Natural killer cell (primary cell): ENCODE data around the gene ACTN2. TPM values are rescaled to one million over a fixed set of nuclear protein-coding genes. Genes with fewer than 3 reads are reported as not detected.
A peak's percentile ranks its signal among the peaks of the same experiment; 100 is the strongest.

Experiments
- ATAC-seq, 3 donors: fragments of 150-1000 bp in 2 of 3; fragments of 200-7000 bp in 1 of 3; cut with Tn5 transposase; 1 replicate in 1 of 3; 2 replicates in 2 of 3; pipeline ENCODE4 v1.10.0; 2021; ENCODE audit warnings: mild to moderate bottlenecking in 2 of 3, moderate library complexity in 2 of 3
- DNase-seq, 2 donors: peaks; one replicate each; pipeline versions ENCODE4 v3.0.0 to v3.0.0-alpha.2; 2013 to 2021; ENCODE audit warnings: mixed read lengths in 1 of 2
- H3K27ac ChIP-seq: one replicate; pipeline ENCODE4 v1.5.1; 2013; ENCODE audit warnings: mild to moderate bottlenecking, low read length
- H3K27me3 ChIP-seq: one replicate; pipeline ENCODE4 v1.6.1; 2013; ENCODE audit warnings: low read length; ENCODE audit not compliant: control insufficient read depth, insufficient read depth
- H3K36me3 ChIP-seq: one replicate; pipeline ENCODE4 v1.6.1; 2013; ENCODE audit warnings: low read length; ENCODE audit not compliant: control insufficient read depth, insufficient read depth
- H3K4me1 ChIP-seq: one replicate; pipeline ENCODE4 v1.6.1; 2013; ENCODE audit warnings: low read length; ENCODE audit not compliant: control insufficient read depth, insufficient read depth
- H3K4me3 ChIP-seq: one replicate; pipeline ENCODE4 v1.5.1; 2013; ENCODE audit warnings: low read length
- H3K9me3 ChIP-seq: one replicate; pipeline ENCODE4 v1.6.1; 2013; ENCODE audit warnings: low read length; ENCODE audit not compliant: control insufficient read depth, insufficient read depth
- H3K27ac Mint-ChIP-seq, 2 donors: one replicate each; pipeline ENCODE4 v1.8.0; 2022; ENCODE audit warnings: mild to moderate bottlenecking in 2 of 2, mixed read lengths in 2 of 2, moderate library complexity in 1 of 2
- H3K27me3 Mint-ChIP-seq, 2 donors: one replicate each; pipeline ENCODE4 v1.8.0; 2022; ENCODE audit warnings: low read depth in 2 of 2, mixed read lengths in 2 of 2
- H3K36me3 Mint-ChIP-seq: one replicate; pipeline ENCODE4 v1.8.0; 2022; ENCODE audit warnings: mixed read lengths
- H3K4me1 Mint-ChIP-seq, 2 donors: one replicate each; pipeline ENCODE4 v1.8.0; 2022; ENCODE audit warnings: mixed read lengths in 2 of 2
- H3K4me3 Mint-ChIP-seq: one replicate; pipeline ENCODE4 v1.8.0; 2022; ENCODE audit warnings: mild to moderate bottlenecking, moderate library complexity, mixed read lengths
- H3K9me3 Mint-ChIP-seq, 2 donors: one replicate each; pipeline ENCODE4 v1.8.0; 2022; ENCODE audit warnings: mixed read lengths in 2 of 2
- WGBS: methylation state at CpG from one replicate; pipeline ENCODE4 v1.1.7; 2013; ENCODE audit warnings: missing lambda C conversion rate; ENCODE audit not compliant: insufficient coverage; 5-methylcytosine and 5-hydroxymethylcytosine counted together
- intact Hi-C: fragments of 100-400 bp; cut with micrococcal nuclease; formaldehyde crosslinking; loops from one replicate; pipeline ENCODE4 v1.14.2; 2022
- total RNA-seq, 4 donors: library from RNA; stranded (reverse); fragments of 120-200 nt in 1 of 4; gene quantifications; one replicate each; pipeline versions ENCODE4 v1.2.3 to v1.2.4, GENCODE V29; 2013 to 2022
- TF ChIP-seq, protein P1 (sequence below): fragments of 200-600 bp; IDR thresholded peaks from one replicate; pipeline ENCODE4 v1.8.0; 2022; ENCODE audit warnings: antibody characterized with exemption

Gene ACTN2
- total RNA-seq, 3 donors from 2014 or later (not counting 1 experiment from before 2014, with no cell fraction given): not detected

DNA sequence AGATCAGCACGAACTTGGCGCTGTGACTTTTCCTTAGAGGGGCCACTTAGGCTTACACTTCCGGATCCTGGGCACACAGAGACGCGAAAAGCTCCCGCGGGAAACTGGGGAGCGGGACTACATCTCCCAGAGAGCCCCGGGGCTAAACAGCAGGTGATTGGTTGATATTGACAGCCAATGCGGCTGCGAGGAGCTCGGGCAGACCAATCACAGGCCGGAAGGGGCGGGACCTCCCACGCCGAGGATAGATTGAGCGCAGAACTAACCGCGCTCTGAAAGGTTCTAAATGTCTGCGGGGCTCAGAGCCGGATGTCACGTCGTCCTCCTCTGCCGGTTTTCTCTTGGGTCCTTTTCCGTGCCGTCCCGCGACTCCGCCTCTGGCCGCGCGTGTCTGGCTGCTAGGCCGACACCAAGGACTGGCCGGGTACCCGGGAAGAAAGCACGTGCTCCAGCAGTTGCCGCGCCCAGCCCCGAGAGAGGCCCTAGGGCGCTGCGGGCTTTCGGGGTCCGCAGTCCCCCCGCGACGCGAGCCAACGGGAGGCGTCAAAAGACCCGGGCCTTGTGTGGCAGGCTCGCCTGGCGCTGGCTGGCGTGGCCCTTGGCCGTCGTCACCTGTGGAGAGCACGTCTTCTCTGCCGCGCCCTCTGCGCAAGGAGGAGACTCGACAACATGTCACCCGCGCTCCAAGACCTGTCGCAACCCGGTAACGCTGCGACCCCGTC lies 108.9 kb downstream of the ACTN2 start, which contains the start of gene MTR:
Gene MTR (plus strand): TSS at position 258 of the 722 bp plus-strand sequence. CDS start 412 bp downstream, at position 670.
- Mint-ChIP-seq H3K27ac (peak within 1 kb of the TSS; percentile 95 to 98), H3K27me3 (peaks cover 8 to 20% of the 10 kb centered on the region in 2 donors), H3K4me1 (peaks cover 28 to 41% of the 10 kb centered on the region in 2 donors), H3K36me3 (no peaks in the 10 kb centered on the region), H3K9me3 (no peaks in the 10 kb centered on the region), H3K4me3 (peak within 1 kb of the TSS; percentile 98)
- ATAC-seq (peak; percentile 91 to 98 (median 93)), DNase-seq (peak; percentile 94 to 98)
- TF ChIP-seq, protein P1, sequence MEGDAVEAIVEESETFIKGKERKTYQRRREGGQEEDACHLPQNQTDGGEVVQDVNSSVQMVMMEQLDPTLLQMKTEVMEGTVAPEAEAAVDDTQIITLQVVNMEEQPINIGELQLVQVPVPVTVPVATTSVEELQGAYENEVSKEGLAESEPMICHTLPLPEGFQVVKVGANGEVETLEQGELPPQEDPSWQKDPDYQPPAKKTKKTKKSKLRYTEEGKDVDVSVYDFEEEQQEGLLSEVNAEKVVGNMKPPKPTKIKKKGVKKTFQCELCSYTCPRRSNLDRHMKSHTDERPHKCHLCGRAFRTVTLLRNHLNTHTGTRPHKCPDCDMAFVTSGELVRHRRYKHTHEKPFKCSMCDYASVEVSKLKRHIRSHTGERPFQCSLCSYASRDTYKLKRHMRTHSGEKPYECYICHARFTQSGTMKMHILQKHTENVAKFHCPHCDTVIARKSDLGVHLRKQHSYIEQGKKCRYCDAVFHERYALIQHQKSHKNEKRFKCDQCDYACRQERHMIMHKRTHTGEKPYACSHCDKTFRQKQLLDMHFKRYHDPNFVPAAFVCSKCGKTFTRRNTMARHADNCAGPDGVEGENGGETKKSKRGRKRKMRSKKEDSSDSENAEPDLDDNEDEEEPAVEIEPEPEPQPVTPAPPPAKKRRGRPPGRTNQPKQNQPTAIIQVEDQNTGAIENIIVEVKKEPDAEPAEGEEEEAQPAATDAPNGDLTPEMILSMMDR: no peak
- H3K27ac ChIP-seq: peak within 1 kb of the TSS; percentile 96
- intact Hi-C loops: loop anchor here (10.0 kb wide), 1 partner anchor 930 kb away; the partner anchor contains the start of gene LYST
- H3K4me3 ChIP-seq: peak within 1 kb of the TSS; percentile 96
- H3K36me3 ChIP-seq: no peaks in the 10 kb centered on the region
- no peaks in the 10 kb centered on the region for H3K27me3 ChIP-seq
- H3K9me3 ChIP-seq: no peaks in the 10 kb centered on the region
- under 1% methylated on average over 67 of the region's 67 CpGs for WGBS
- peaks cover 8% of the 10 kb centered on the region for H3K4me1 ChIP-seq

DNA sequence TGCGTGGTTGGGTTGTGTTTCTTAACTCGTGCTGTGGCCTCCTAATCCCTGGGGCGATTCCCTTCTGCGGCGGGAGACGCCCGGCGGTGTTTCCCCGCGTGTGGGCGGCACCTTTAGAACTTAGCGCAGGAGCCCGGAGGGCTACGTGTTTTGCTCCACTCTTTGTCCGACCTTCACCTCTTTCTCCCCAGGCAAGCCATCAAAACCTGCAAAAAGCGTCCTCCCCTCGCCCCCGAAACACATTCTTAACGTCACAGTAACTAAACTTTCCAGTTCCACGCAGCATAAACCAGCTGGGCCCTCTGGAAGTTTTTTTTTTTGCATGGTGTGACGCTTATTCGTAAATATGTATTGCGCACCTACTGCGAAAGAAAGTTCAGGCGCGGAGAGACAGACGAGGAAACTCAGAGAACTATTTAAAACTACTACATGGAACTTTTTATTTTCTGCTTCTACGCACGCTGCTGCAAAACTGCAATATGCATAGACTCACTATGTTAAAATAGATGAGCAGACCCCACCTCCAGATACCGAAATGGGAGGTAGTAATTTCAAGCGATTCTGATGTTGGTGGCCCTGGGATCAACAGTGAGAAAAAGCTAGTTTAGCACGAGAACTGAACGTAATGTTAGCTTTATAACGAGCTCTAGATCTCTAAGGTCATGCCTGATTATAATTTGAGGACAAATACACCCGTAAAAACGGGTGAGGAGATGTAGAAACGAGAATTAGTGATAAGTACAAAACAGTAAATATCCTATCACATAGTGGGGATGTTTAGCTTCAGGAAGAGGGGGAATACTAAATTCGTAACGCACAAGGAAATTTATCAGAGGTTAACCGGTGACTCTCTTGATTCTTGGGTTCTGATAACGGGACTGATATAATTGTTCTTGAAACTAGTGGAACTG lies 109.7 kb downstream of the ACTN2 start:
- no peaks in the 10 kb centered on the region for H3K36me3 Mint-ChIP-seq
- H3K27me3 ChIP-seq: no peaks in the 10 kb centered on the region
- peaks cover 28 to 41% of the 10 kb centered on the region in 2 donors for H3K4me1 Mint-ChIP-seq
- DNase-seq: peak; percentile 59 to 89
- peak overlapping the region; percentile 96 for H3K27ac ChIP-seq
- TF ChIP-seq, protein P1: no peak
- H3K9me3 Mint-ChIP-seq: no peaks in the 10 kb centered on the region
- H3K36me3 ChIP-seq: no peaks in the 10 kb centered on the region
- WGBS: 2% methylated on average over 35 of the region's 41 CpGs
- peaks cover 8% of the 10 kb centered on the region for H3K4me1 ChIP-seq
- peak overlapping the region; percentile 98 for H3K4me3 Mint-ChIP-seq
- peak overlapping the region; percentile 95 to 98 for H3K27ac Mint-ChIP-seq
- peak; percentile 15 to 29 (median 15) for ATAC-seq
- H3K4me3 ChIP-seq: peak overlapping the region; percentile 96
- intact Hi-C loops: loop anchor here (10.0 kb wide), 1 partner anchor 931 kb away; the partner anchor contains the start of gene LYST
- peaks cover 8 to 16% of the 10 kb centered on the region in 2 donors for H3K27me3 Mint-ChIP-seq
- no peaks in the 10 kb centered on the region for H3K9me3 ChIP-seq

DNA sequence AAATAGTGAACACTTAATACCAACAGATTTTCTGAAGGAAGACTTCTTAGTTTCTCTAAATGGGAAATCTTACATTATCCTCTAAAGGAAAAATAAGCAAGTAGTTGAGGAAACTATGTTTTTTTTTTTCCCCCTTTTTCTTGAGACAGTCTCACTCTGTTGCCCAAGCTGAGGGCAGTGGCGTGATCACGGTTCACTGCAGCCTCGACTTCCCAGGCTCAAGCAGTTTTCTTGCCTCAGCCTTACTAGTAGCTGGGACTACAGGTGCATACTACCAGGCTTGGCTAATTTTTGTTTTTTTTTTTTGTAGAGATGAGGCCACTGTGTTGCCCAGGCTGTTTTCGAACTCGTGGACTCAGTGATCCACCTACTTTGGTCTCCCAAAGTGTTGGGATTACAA lies 112.7 kb downstream of the ACTN2 start:
- no peaks in the 10 kb centered on the region for H3K9me3 ChIP-seq
- no peak overlapping the region for H3K4me3 Mint-ChIP-seq
- H3K27ac ChIP-seq: no peak overlapping the region
- 93% methylated on average over 5 of the region's 5 CpGs for WGBS
- H3K9me3 Mint-ChIP-seq: no peaks in the 10 kb centered on the region
- TF ChIP-seq, protein P1: no peak
- no peaks in the 10 kb centered on the region for H3K36me3 Mint-ChIP-seq
- H3K27me3 Mint-ChIP-seq: peaks cover 0 to 2% of the 10 kb centered on the region in 2 donors
- H3K36me3 ChIP-seq: peaks cover 3% of the 10 kb centered on the region
- H3K27ac Mint-ChIP-seq: no peak overlapping the region
- peaks cover 8% of the 10 kb centered on the region for H3K4me1 ChIP-seq
- H3K4me3 ChIP-seq: no peak overlapping the region
- peaks cover 43 to 56% of the 10 kb centered on the region in 2 donors for H3K4me1 Mint-ChIP-seq
- DNase-seq: no peak
- intact Hi-C loops: loop anchor here (10.0 kb wide), 1 partner anchor 934 kb away; the partner anchor contains the start of gene LYST
- no peaks in the 10 kb centered on the region for H3K27me3 ChIP-seq
- ATAC-seq: no peak
